A673 (cell line): ENCODE measurements around the gene RPP38. TPM values are rescaled to one million over a fixed set of nuclear protein-coding genes. Genes with fewer than 3 reads are reported as not detected.

ENCODE experiments used
- BruUV-seq: library from RNA; stranded (reverse); fragments of 400-500 nt; replicated peaks from 2 replicates; lab custom pipeline; 2021; lab: Mats Ljungman, UMichigan
- CTCF ChIA-PET: fragments of 300-600 bp; sonication (Branson Sonifier 250); formaldehyde crosslinking; loops from one replicate; lab custom pipeline; 2022; ENCODE audit warnings: antibody characterized with exemption; lab: Charles Lee
- POLR2A ChIA-PET: fragments of 300-600 bp; sonication (Branson Sonifier 250); formaldehyde crosslinking; loops from one replicate; lab custom pipeline; 2022; ENCODE audit warnings: antibody characterized with exemption; ENCODE audit not compliant: low non-redundant PET; lab: Charles Lee
- DNase-seq: peaks from one replicate; pipeline ENCODE4 v3.0.0-alpha.2; 2015; ENCODE audit warnings: low spot score
- H3K27ac ChIP-seq: fragments of 200-600 bp; sonication (generic); 2 replicates; pipeline ENCODE4 v1.5.1; 2016; ENCODE audit warnings: mixed run types, low read depth, mild to moderate bottlenecking, mixed read lengths, antibody characterized with exemption, low read length; ENCODE audit not compliant: poor library complexity, severe bottlenecking
- H3K27me3 ChIP-seq: fragments of 200-600 bp; sonication (generic); replicated peaks from 2 replicates; pipeline ENCODE4 v1.6.1; 2017; ENCODE audit warnings: mixed run types, low read depth, mild to moderate bottlenecking, mixed read lengths, antibody characterized with exemption, low read length; ENCODE audit not compliant: insufficient read depth, poor library complexity
- H3K36me3 ChIP-seq: fragments of 200-600 bp; sonication (generic); 2 replicates; pipeline ENCODE4 v1.6.1; 2016; ENCODE audit warnings: mixed run types, mild to moderate bottlenecking, mixed read lengths, antibody characterized with exemption, low read length; ENCODE audit not compliant: insufficient read depth, poor library complexity, severe bottlenecking
- H3K4me1 ChIP-seq: fragments of 200-600 bp; sonication (generic); 2 replicates; pipeline ENCODE4 v1.6.1; 2017; ENCODE audit warnings: mixed run types, mild to moderate bottlenecking, mixed read lengths, antibody characterized with exemption, low read length; ENCODE audit not compliant: insufficient read depth, poor library complexity, severe bottlenecking
- H3K4me3 ChIP-seq: fragments of 200-600 bp; sonication (generic); 2 replicates; pipeline ENCODE4 v1.5.1; 2016; ENCODE audit warnings: low read depth, mixed run types, mild to moderate bottlenecking, mixed read lengths, low read length; ENCODE audit not compliant: poor library complexity, severe bottlenecking
- H3K9me3 ChIP-seq: fragments of 200-600 bp; sonication (generic); 2 replicates; pipeline ENCODE4 v1.6.1; 2016; ENCODE audit warnings: mixed run types, low read depth, mild to moderate bottlenecking, mixed read lengths, antibody characterized with exemption, low read length; ENCODE audit not compliant: poor library complexity, severe bottlenecking
- CTCF ChIP-seq: fragments of 300-800, 200-600 bp; sonication (generic); conservative IDR thresholded peaks from 2 replicates; pipeline ENCODE4 v1.5.1; 2017; ENCODE audit warnings: low read depth, mild to moderate bottlenecking, antibody characterized with exemption, low read length, moderate library complexity, mixed read lengths
- EZH2 ChIP-seq: fragments of 200-600 bp; sonication (generic); IDR thresholded peaks from 2 replicates; pipeline ENCODE4 v1.6.1; 2017; ENCODE audit warnings: borderline replicate concordance, low read depth, mild to moderate bottlenecking, mixed read lengths, antibody characterized with exemption, low read length; ENCODE audit not compliant: poor library complexity, severe bottlenecking
- intact Hi-C: fragments of 100-400 bp; cut with micrococcal nuclease; formaldehyde crosslinking; loops from one replicate; pipeline ENCODE4 v1.10.0; 2022; ENCODE audit not compliant: unreplicated experiment
- total RNA-seq: library from RNA; stranded (reverse); gene quantifications from 2 replicates; pipeline ENCODE4 v1.2.3, GENCODE V29; 2021

The RPP38 gene
- total RNA-seq, 1 experiment from 2014 or later = 23.8 TPM

DNA sequence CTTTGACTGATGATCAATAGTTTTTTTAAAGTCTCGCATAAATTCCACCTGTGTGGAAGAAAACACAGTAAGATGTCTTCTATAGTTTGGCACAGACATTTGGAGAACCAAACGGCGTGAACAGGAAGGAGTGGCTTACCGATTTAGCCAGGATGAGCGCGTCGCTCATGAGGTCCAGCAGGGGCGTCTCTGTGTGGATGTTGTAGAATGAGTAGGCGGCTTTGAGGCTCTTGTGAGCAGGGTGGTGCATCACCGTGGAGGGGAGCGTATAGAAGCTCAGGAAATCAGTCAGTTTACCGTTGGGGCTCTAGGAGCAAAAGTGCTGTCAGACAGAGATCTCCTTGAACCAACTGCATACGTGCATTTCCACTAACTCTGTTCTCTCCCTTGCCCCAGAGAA, 15.5 kb downstream of the RPP38 start:
- no peaks in the 10 kb centered on the region for H3K4me1 ChIP-seq
- ChIA-PET CTCF (no interaction called here), POLR2A (no interaction called here)
- intact Hi-C loops = no loop called here
- no peak overlapping the region for H3K4me3 ChIP-seq
- peak; percentile 19 for DNase-seq
- H3K36me3 ChIP-seq = no peaks in the 10 kb centered on the region
- no peak overlapping the region for H3K27ac ChIP-seq
- TF ChIP-seq CTCF = no peak
- TF ChIP-seq EZH2 = no peak
- no TSS peak for BruUV-seq
- no peaks in the 10 kb centered on the region for H3K27me3 ChIP-seq
- H3K9me3 ChIP-seq = no peaks in the 10 kb centered on the region

GRCh38 chr10:15113766-15114165, 16.6 kb downstream of the RPP38 start:
- CTCF ChIA-PET = no interaction called here
- Histone ChIP-seq H3K4me1 (no peaks in the 10 kb centered on the region), H3K27me3 (no peaks in the 10 kb centered on the region), H3K27ac (no peak overlapping the region), H3K4me3 (no peak overlapping the region), H3K9me3 (no peaks in the 10 kb centered on the region), H3K36me3 (no peaks in the 10 kb centered on the region)
- intact Hi-C loops = no loop called here
- DNase-seq = no peak
- BruUV-seq = no TSS peak
- POLR2A ChIA-PET = no interaction called here
- no peak for TF ChIP-seq CTCF
- TF ChIP-seq EZH2 = no peak

DNA sequence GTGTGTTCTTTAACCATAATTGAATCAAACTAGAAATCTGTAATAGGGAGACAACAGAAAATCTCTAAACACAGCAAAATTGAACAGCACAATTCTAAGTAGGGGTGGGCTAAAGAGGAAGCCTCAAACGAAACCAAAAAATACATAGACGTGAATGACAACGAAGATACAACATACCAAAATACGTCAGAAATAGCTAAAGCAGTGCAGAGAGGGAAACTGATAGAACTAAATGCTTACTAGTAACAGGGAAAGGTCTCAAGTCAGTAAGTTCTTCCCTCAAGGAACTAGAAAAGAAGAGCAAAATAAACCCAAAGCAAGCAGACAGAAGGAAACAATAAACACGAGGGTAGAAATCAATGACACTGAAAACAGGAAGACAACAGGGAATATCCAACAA, 19.1 kb downstream of the RPP38 start:
- Histone ChIP-seq H3K27me3 (no peaks in the 10 kb centered on the region), H3K36me3 (no peaks in the 10 kb centered on the region), H3K9me3 (no peaks in the 10 kb centered on the region), H3K4me3 (no peak overlapping the region), H3K4me1 (no peaks in the 10 kb centered on the region), H3K27ac (no peak overlapping the region)
- ChIA-PET CTCF (no interaction called here), POLR2A (no interaction called here)
- TF ChIP-seq CTCF (no peak), EZH2 (no peak)
- intact Hi-C loops = no loop called here
- no TSS peak for BruUV-seq
- DNase-seq = no peak
